Endothelial cell of hepatic sinusoid (primary cell): ENCODE results near the gene NRBP1.

Source experiments
- in situ Hi-C: cut with HindIII; loops from 2 replicates; pipeline ENCODE4 v1.10.0; 2017; ENCODE audit warnings: low sequenced_read_pairs

The NRBP1 gene

GRCh38 chr2:27428213-27428977 lies at the start of gene NRBP1:
NRBP1 (plus strand) TSS chr2:27428631; CDS start chr2:27433274, 4,643 bp downstream.
- in situ Hi-C loops: no loop called here

DNA sequence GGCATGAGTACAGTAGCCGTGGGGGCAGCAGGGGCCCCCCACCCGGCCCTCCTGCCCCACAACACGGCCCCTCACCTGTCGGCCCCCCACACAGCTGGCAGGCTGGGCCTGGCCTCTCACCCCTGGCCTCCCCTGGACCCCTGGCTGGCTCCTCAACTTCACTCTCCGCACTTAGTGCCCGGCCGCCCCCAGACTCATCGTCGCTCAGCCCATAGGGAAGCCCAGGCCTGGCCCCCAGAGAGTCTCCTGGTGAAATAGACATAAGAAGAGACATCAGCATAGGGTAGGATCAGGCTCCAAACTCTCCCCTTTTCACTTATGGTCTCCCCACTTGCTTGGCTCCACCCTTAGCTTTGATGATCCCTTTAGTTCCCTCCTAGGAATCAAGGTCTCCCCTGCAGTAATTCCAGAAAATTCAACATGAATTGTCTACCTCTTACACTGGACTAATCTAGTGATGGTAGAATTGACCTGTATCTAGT lies 49.6 kb upstream of the NRBP1 start:
- in situ Hi-C loops: no loop called here

DNA sequence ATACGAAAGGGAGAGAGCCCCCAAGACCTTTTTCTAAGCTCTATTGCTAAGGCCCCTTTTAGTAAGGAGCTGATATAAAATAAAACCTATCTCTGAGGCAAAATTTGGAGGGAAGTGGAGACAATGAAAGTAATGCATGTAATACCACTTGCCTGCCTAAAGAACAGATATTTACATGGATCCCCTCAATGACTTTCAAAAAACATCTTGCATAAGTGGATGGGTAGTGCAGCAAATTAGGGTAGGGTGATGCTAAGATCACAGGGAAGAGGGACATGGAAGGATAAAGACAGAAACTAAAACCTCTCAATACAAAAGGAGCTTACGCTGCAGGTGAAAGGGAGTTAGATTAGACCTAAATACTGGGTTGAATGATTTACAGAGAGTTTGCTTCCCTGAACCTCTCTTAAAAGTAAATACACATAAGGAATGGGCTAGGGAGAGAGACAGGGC lies 49.0 kb upstream of the NRBP1 start:
- in situ Hi-C loops: no loop called here

DNA sequence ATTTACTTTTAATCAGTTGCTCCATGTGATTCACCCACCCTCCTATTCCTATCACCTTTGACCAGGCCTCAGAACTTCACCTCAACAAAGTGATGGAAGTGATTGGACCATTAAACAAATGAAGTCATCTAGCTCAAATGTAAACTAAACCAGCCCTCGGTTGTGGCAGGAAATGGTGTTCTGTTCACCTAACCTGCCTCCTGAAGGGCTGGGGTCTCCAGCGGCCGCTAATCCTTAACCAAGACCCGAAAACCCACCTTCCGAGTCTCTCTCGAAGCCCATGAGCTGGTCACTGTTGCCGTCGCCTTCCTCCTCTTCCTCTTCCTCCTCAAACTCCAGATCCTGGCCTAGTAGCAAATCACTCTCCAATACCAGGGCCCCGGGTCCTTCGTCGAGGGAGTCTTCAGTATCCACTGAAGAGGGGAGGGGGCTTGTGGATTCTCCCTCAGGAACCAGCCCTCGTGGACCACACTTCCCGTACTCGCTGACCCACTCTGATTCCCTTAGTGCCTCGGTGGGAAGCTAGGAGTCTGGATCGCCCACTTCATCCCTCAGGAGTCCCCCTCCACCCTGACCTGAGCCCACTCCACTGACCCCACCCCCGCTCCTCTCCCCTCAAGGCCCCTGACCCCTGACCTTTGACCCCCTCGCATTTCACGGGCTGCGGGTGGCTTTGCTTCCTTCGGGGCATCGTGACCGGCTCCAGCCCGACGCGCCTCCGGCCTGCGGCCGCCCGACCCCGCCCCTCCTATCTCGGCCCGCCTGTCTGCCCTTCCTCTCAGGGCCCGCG lies 48.4 kb upstream of the NRBP1 start:
- in situ Hi-C loops: loop anchor here (5.0 kb wide), 1 partner anchor 38 kb away; no protein-coding TSS in a partner anchor

- in situ Hi-C loops: loop anchor here (5.0 kb wide), 1 partner anchor 39 kb away; no protein-coding TSS in a partner anchor
Measured at GRCh38 chr2:27380626-27381545, 47.5 kb upstream of the NRBP1 start, which contains the start of gene ZNF513. ZNF513 (minus strand) TSS chr2:27380734; CDS start chr2:27380526, 208 bp downstream.

- in situ Hi-C loops: loop anchor here (5.0 kb wide), 1 partner anchor 39 kb away; no protein-coding TSS in a partner anchor
Measured at GRCh38 chr2:27381577-27382181, 46.8 kb upstream of the NRBP1 start.

- in situ Hi-C loops: no loop called here
Measured at GRCh38 chr2:27390822-27391679, 37.4 kb upstream of the NRBP1 start.

DNA sequence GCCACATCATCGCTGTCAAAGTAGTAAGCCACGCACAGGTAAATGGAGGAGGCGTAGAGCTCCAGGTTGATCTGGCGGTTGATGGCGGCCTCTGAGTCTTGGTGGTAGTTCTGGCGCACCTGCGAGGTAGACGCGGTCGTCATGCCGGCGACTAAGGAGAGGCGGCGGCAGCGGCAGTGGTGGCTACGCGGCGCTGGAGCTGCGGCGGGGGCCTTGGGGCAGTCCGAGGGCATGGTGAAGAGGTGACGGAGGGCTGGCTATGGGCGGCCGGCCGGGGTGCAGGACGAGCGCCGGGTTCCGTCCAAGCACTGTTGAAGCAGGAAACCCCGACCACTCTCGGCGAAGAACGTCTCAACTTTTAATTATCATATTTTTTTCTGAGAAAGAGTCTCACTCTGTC lies 35.2 kb upstream of the NRBP1 start:
- in situ Hi-C loops: no loop called here

GRCh38 chr2:27398962-27399361 lies 29.5 kb upstream of the NRBP1 start:
- in situ Hi-C loops: no loop called here

- in situ Hi-C loops: no loop called here
Measured at GRCh38 chr2:27400348-27401135, 27.9 kb upstream of the NRBP1 start.

DNA sequence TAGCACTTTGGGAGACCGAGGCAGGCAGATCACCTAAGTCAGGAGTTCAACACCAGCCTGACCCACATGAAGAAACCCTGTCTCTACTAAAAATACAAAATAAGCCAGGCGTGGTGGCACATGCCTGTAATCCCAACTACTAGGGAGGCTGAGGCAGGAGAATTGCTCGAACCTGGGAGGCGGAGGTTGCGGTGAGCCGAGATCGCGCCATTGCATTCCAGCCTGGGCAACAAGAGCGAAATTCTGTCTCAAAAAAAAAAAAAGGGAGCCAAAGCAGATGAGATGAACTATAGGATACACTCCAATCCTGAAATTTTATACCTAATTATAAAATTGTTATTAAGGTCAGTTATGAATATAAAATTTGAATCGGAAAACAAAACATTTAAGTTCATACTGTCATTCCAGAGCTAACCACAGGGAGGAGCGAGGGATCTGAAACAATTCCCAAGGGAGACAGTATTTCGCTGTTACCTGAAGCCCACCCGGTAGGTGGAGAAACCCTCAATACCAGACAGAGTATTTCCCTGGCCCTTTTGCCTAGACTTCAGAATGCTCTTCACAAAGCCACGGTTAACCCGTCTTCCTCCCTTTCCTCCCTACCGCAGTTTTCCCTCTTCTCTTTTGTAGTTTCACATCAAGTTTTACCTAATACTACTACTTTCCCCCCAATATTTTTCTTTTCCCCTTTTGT lies 20.5 kb upstream of the NRBP1 start:
- in situ Hi-C loops: no loop called here

DNA sequence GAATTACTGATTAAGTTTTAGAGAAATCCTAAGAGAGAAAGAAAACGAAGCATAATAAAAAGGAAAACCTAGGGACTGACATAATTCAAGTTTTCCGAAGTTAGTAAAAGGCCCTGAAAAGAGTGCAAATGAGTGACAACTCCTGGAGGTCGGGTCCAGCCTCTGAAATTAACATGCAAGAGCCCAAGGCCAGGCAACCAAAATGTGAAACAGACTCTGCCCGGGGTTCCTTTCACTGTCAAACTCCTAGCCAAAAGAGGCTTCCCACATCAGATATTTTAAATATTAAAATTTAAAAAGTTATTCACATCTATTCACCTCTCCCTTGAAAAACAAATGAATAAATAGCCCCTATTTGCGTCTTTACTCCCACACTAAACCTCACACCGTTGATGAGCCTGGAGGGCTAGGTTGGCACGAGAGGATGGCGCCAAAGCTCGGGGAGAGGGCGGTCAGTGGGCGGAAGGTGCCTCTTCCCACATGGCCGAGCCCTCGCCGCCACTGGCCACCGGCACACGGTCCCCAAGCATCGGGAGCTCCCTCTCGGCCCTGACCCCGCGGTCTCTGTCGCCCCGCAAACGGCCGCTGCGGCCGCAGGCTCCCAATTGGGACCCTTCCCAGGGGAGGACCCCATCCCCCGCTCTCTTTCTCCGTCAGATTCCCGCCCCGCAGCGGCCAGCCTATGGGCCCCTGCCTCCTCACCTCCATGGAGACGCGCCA lies 19.7 kb upstream of the NRBP1 start:
- in situ Hi-C loops: no loop called here

GRCh38 chr2:27409321-27410073 lies 18.9 kb upstream of the NRBP1 start, which contains the start of gene PPM1G:
PPM1G (minus strand) TSS chr2:27409591; CDS start chr2:27409422, 169 bp downstream.
- in situ Hi-C loops: no loop called here

DNA sequence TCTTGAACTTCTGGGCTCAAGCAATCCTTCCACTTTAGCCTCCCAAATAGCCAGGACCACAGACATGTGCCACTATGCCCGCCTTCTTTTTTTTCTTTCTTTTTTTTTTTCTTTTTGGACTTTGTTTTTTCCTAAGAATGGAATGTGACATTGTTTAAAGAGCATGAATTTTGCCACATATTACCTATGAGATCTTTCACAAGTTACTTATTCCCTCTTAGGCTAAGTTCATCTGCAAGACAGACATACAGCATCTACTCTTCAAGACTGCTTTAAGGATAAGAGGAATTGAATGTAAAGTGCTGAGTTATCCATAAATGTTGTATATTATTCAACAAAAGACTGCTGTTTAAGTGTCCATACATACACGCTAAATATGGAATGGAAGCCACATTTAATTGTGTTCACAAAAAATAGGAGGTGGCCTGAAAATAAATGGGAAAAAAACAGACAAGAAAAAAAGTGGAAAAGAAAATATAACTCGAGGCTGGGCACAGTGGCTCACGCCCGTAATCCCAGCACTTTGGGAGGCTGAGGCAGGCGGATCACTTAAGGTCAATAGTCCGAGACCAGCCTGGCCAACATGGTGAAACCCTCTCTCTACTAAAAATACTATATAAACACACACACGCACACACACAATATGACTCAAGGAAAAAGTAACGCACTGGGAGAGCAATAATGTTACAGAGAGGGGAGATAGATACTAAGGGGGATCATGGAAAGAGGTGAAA lies 15.8 kb upstream of the NRBP1 start:
- in situ Hi-C loops: no loop called here

GRCh38 chr2:27416151-27416550 lies 12.3 kb upstream of the NRBP1 start:
- in situ Hi-C loops: no loop called here

- in situ Hi-C loops: no loop called here
Measured at GRCh38 chr2:27420996-27421395, 7.4 kb upstream of the NRBP1 start.
